GM12864 (cell line): ENCODE measurements around the gene STX8.

Experiments
- DNase-seq: peaks from one replicate; pipeline ENCODE4 v3.0.0-alpha.2; 2011; ENCODE audit warnings: low read depth
- H3K4me3 ChIP-seq: 2 replicates; pipeline ENCODE4 v1.5.1; 2011; ENCODE audit warnings: mild to moderate bottlenecking, low read depth, low read length, control low read depth
- CTCF ChIP-seq: IDR thresholded peaks from 2 replicates; pipeline ENCODE4 v1.5.1; 2011; ENCODE audit warnings: low read depth, mild to moderate bottlenecking, moderate library complexity, low read length, control low read depth, inconsistent platforms; ENCODE audit errors: missing control alignments

STX8 gene

DNA sequence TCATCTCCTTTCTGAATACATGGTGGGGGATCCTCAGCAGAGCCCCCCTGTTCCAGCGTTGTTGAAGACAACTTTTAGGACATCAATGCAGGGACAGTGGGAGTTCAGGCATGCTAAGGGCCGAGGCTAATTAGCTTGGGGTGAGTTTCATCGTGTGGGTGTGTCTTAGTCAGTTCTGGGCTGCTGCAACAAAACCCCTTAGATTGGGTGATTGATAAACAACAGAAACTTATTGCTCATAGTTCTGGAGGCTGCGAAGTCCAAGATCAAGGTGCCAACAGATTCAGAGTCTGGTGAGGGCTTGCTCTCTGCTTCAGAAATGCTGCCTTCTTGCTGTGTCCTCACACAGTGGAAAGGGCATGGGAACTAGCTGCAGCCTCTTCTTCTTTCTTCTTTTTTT is 340.3 kb downstream of the STX8 start:
- DNase-seq: no peak
- H3K4me3 ChIP-seq: no peak overlapping the region
- no peak for TF ChIP-seq CTCF

- TF ChIP-seq CTCF: no peak
- no peak for DNase-seq
- no peak overlapping the region for H3K4me3 ChIP-seq
Observed at GRCh38 chr17:9234389-9234945, 341.2 kb downstream of the STX8 start.

DNA sequence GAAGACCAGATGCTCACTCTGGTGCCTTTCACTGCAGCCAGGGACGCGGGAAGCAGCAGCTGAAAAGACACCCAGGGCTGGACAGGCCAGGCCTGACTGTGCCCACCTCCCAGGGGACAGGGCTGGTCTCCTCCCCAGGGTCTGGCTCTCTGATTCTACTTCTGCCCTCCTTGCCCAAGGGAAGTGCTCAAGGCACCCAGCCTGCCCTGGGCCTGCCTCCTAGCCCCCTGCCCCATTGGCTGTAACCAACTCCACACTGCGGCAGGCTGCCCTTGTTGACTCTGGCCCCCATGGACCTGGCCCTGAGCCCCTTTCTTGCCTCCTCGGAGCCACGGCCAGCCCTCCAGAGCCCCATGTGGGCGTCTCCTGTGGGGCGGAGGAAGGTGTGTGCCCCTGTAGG is 341.9 kb downstream of the STX8 start:
- H3K4me3 ChIP-seq: no peak overlapping the region
- no peak for TF ChIP-seq CTCF
- DNase-seq: no peak

DNA sequence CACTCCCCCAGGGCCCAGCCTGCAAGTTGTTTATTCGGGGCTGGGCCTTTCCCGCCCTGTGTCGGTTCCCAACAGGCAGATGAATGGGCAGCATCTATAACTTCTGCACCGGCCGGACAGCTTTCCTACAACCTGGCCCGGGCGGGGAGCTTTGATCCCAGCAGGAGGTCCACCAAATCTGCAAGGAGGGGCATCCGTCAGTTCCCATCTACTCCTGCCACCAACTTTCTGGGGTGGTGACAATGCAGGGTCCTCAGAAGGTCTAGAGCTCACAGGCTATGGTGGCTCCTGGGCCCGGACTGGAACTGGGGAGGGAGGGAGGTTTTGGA is 342.4 kb downstream of the STX8 start:
- no peak overlapping the region for H3K4me3 ChIP-seq
- TF ChIP-seq CTCF: no peak
- no peak for DNase-seq

- no peak for DNase-seq
- H3K4me3 ChIP-seq: no peak overlapping the region
- TF ChIP-seq CTCF: no peak
Observed at GRCh38 chr17:9232591-9233270, 342.9 kb downstream of the STX8 start.

DNA sequence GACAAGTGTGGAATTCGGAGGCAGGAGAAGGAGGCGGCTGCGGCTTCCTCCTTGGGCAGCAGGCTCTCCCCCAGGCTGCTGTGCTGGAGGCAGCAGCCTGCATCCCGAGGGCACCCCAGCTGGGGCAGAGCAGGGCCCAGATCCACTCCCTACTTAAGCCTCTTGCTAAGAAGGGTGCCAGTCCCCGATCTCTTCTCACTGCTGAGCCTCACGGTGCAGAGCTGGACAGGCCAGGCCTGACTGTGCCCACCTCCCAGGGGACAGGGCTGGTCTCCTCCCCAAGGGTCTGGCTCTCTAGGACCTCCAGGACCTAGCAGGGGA is 343.5 kb downstream of the STX8 start:
- no peak for DNase-seq
- no peak for TF ChIP-seq CTCF
- no peak overlapping the region for H3K4me3 ChIP-seq

DNA sequence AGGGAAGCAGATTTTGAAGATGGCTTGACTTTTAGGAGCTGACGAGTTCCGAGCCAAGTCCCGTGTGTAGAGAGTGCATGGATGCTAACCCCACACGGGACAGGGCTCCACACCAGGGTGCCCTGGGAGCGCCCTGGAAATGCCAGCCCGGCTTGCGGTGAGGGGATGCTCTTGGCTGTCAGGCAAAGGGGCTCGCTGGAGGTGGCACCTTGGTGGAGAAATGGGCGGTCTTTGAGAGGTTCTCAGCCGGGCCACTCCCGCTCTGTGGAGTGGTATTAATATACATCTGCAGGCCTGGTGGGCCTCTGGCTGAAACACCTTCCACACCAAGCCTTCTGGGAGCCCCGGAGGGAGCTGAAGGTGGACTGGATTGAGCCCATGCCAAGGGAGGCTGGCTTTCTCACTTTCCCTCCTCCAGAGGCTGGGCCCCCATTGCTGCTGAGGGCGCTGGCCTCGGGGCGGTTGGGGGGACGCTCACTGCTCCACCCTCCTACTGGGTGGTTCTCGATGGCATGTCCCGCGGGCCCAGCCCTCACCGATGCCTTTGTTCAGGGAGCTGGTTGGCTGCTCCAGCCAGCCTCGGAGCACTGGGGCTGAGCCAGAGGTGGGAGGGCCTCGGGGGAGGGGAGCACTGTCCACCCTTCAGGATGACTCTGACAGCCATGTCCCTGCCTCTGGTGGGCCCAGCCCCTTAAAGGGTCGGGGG is 344.0 kb downstream of the STX8 start:
- DNase-seq: no peak
- TF ChIP-seq CTCF: no peak
- no peak overlapping the region for H3K4me3 ChIP-seq
